WTC11 (cell line): ENCODE data around the gene PSMD12. TPM values are rescaled to one million over a fixed set of nuclear protein-coding genes. Genes with fewer than 3 reads are reported as not detected.

Source experiments
- ATAC-seq: fragments of 200-7000 bp; cut with Tn5 transposase; 2 replicates; pipeline ENCODE4 v1.10.0; 2021; ENCODE audit warnings: mild to moderate bottlenecking, moderate library complexity
- CTCF ChIA-PET: fragments of 300-600 bp; sonication (Branson Sonifier 250); formaldehyde crosslinking; loops from one replicate; lab custom pipeline; 2021; ENCODE audit warnings: antibody characterized with exemption; lab: Charles Lee
- POLR2A ChIA-PET: fragments of 350-600 bp; sonication (Branson Sonifier 250); formaldehyde crosslinking; loops from one replicate; lab custom pipeline; 2021; ENCODE audit warnings: antibody characterized with exemption; lab: Charles Lee
- DNase-seq: peaks from one replicate; pipeline ENCODE4 v3.0.0; 2021; ENCODE audit warnings: low spot score
- H3K27ac Mint-ChIP-seq: 2 replicates; pipeline ENCODE4 v1.8.0; 2021; ENCODE audit warnings: mixed read lengths
- H3K27me3 Mint-ChIP-seq: 2 replicates; pipeline ENCODE4 v1.8.0; 2021; ENCODE audit warnings: low read depth, mild to moderate bottlenecking, moderate library complexity, mixed read lengths
- H3K36me3 Mint-ChIP-seq: 2 replicates; pipeline ENCODE4 v1.8.0; 2021; ENCODE audit warnings: mixed read lengths
- H3K4me1 Mint-ChIP-seq: 2 replicates; pipeline ENCODE4 v1.8.0; 2022; ENCODE audit warnings: mixed read lengths
- H3K4me3 Mint-ChIP-seq: 2 replicates; pipeline ENCODE4 v1.8.0; 2021; ENCODE audit warnings: mild to moderate bottlenecking, moderate library complexity, mixed read lengths
- H3K9me3 Mint-ChIP-seq: 2 replicates; pipeline ENCODE4 v1.8.0; 2021; ENCODE audit warnings: mixed read lengths
- AR ChIP-seq: fragments of 250-450 bp; sonication (Bioruptor Pico); IDR thresholded peaks from 2 replicates; pipeline ENCODE4 v1.9.0; 2021; ENCODE audit warnings: mild to moderate bottlenecking
- ATF2 ChIP-seq: sonication (generic); formaldehyde crosslinking; IDR thresholded peaks from 2 replicates; pipeline ENCODE4 v1.8.1; 2022; ENCODE audit warnings: low read depth, missing genetic modification reagents, borderline replicate concordance
- CDX4 ChIP-seq: fragments of 250-450 bp; sonication (Bioruptor Pico); IDR thresholded peaks from 2 replicates; pipeline ENCODE4 v1.9.0; 2021; ENCODE audit warnings: moderate library complexity, mild to moderate bottlenecking, inconsistent platforms, borderline replicate concordance
- ELF4 ChIP-seq: sonication (generic); formaldehyde crosslinking; IDR thresholded peaks from 2 replicates; pipeline ENCODE4 v1.8.1; 2022; ENCODE audit warnings: low read depth, mild to moderate bottlenecking, moderate library complexity, missing genetic modification reagents
- FOXK1 ChIP-seq: sonication (generic); formaldehyde crosslinking; IDR thresholded peaks from 2 replicates; pipeline ENCODE4 v1.8.0; 2022; ENCODE audit warnings: mild to moderate bottlenecking, moderate library complexity, missing genetic modification reagents
- HMGA2 ChIP-seq: fragments of 250-450 bp; sonication (Bioruptor Pico); IDR thresholded peaks from 2 replicates; pipeline ENCODE4 v1.4.0; 2021; ENCODE audit warnings: mild to moderate bottlenecking, moderate library complexity
- JUN ChIP-seq: sonication (generic); formaldehyde crosslinking; IDR thresholded peaks from 2 replicates; pipeline ENCODE4 v1.8.0; 2023; ENCODE audit warnings: mild to moderate bottlenecking, missing genetic modification reagents
- MAX ChIP-seq: sonication (generic); formaldehyde crosslinking; IDR thresholded peaks from 2 replicates; pipeline ENCODE4 v1.8.0; 2022; ENCODE audit warnings: mild to moderate bottlenecking, missing genetic modification reagents
- NFATC4 ChIP-seq: fragments of 250-450 bp; sonication (Bioruptor Pico); IDR thresholded peaks from 2 replicates; pipeline ENCODE4 v1.9.0; 2021; ENCODE audit warnings: mild to moderate bottlenecking
- PREB ChIP-seq: sonication (generic); formaldehyde crosslinking; IDR thresholded peaks from 2 replicates; pipeline ENCODE4 v1.8.1; 2022; ENCODE audit warnings: mild to moderate bottlenecking, missing genetic modification reagents, moderate library complexity, borderline replicate concordance
- PRRX2 ChIP-seq: fragments of 250-450 bp; sonication (Bioruptor Pico); IDR thresholded peaks from 2 replicates; pipeline ENCODE4 v1.8.0; 2021; ENCODE audit warnings: mild to moderate bottlenecking
- ZBTB43 ChIP-seq: sonication (generic); formaldehyde crosslinking; IDR thresholded peaks from 2 replicates; pipeline ENCODE4 v1.8.1; 2023; ENCODE audit warnings: mild to moderate bottlenecking, missing genetic modification reagents
- ZMAT4 ChIP-seq: fragments of 250-450 bp; sonication (Bioruptor Pico); IDR thresholded peaks from 2 replicates; pipeline ENCODE4 v1.9.0; 2021; ENCODE audit warnings: mild to moderate bottlenecking
- ZNF232 ChIP-seq: sonication (generic); formaldehyde crosslinking; IDR thresholded peaks from 2 replicates; pipeline ENCODE4 v1.8.0; 2022; ENCODE audit warnings: mild to moderate bottlenecking, missing genetic modification reagents
- ZNF263 ChIP-seq: sonication (generic); formaldehyde crosslinking; IDR thresholded peaks from 2 replicates; pipeline ENCODE4 v1.8.1; 2022; ENCODE audit warnings: low read depth, mild to moderate bottlenecking, moderate library complexity, missing genetic modification reagents
- ZNF281 ChIP-seq: sonication (generic); formaldehyde crosslinking; IDR thresholded peaks from 2 replicates; pipeline ENCODE4 v1.8.0; 2023; ENCODE audit warnings: mild to moderate bottlenecking, missing genetic modification reagents
- ZNF423 ChIP-seq: fragments of 250-450 bp; sonication (Bioruptor Pico); IDR thresholded peaks from 2 replicates; pipeline ENCODE4 v2.1.2; 2022; ENCODE audit warnings: mild to moderate bottlenecking, moderate library complexity
- ZNF532 ChIP-seq: fragments of 250-450 bp; sonication (Bioruptor Pico); IDR thresholded peaks from 2 replicates; pipeline ENCODE4 v1.9.0; 2021; ENCODE audit warnings: mild to moderate bottlenecking, borderline replicate concordance
- total RNA-seq: library from RNA; stranded (reverse); gene quantifications from 3 replicates; pipeline ENCODE4 v1.2.3, GENCODE V29; 2021

PSMD12 gene
- total RNA-seq, 1 experiment from 2014 or later = 66.9 TPM

- DNase-seq (no peak), ATAC-seq (no peak)
- Mint-ChIP-seq H3K4me3 (no peak overlapping the region), H3K27me3 (no peaks in the 10 kb centered on the region), H3K36me3 (peaks cover 65% of the 10 kb centered on the region), H3K27ac (no peak overlapping the region), H3K4me1 (peaks cover 16% of the 10 kb centered on the region), H3K9me3 (no peaks in the 10 kb centered on the region)
- POLR2A ChIA-PET = no interaction called here
- TF ChIP-seq PREB (CRISPR knock-in tag) (no peak), ZNF423 (CRISPR knock-in tag) (no peak), ZNF232 (CRISPR knock-in tag) (no peak), JUN (CRISPR knock-in tag) (no peak), ZNF281 (CRISPR knock-in tag) (no peak)
- CTCF ChIA-PET = no interaction called here
Measured at GRCh38 chr17:67349420-67349819, 17.0 kb downstream of the PSMD12 start.

- H3K9me3 Mint-ChIP-seq = no peaks in the 10 kb centered on the region
- ATAC-seq (no peak), DNase-seq (no peak)
- peaks cover 2% of the 10 kb centered on the region; the same call in 1 of the 2 replicates for H3K4me1 Mint-ChIP-seq
- H3K36me3 Mint-ChIP-seq = peaks cover 70% of the 10 kb centered on the region
- ChIA-PET POLR2A (no interaction called here), CTCF (no interaction called here)
- H3K27ac Mint-ChIP-seq = no peak overlapping the region
- no peaks in the 10 kb centered on the region for H3K27me3 Mint-ChIP-seq
- H3K4me3 Mint-ChIP-seq = no peak overlapping the region
- TF ChIP-seq ZBTB43 (no peak), AR (no peak), MAX (no peak), ZNF232 (CRISPR knock-in tag) (no peak), FOXK1 (no peak), NFATC4 (CRISPR knock-in tag) (no peak), ZNF263 (CRISPR knock-in tag) (no peak), CDX4 (CRISPR knock-in tag) (no peak), ZNF532 (CRISPR knock-in tag) (no peak), HMGA2 (CRISPR knock-in tag) (no peak), ELF4 (CRISPR knock-in tag) (no peak), ZMAT4 (CRISPR knock-in tag) (no peak), PRRX2 (CRISPR knock-in tag) (no peak), ATF2 (no peak)
Measured at GRCh38 chr17:67347826-67348225, 18.6 kb downstream of the PSMD12 start.
